Activated T-cell treated with anti-CD3 and anti-CD28 coated beads, Interleukin-2, amount 50 U/mL, for 48 hours (primary cell): ENCODE results near the gene LAYN.

Experiments
- DNase-seq, 2 experiments: peaks; one replicate each; pipeline ENCODE4 v3.0.0-alpha.2; 2020

LAYN gene

GRCh38 chr11:111540114-111540936 is at the start of gene LAYN:
Gene LAYN, plus strand, starts transcription at chr11:111540720. Its CDS starts 124 bp downstream, at chr11:111540844.
- DNase-seq, result peak; percentile 44 to 61

- no peak for DNase-seq
Measured at GRCh38 chr11:111494040-111494439, 46.5 kb upstream of the LAYN start.

GRCh38 chr11:111499483-111499882 is 41.0 kb upstream of the LAYN start:
- DNase-seq, result no peak

- no peak for DNase-seq
Measured at GRCh38 chr11:111500481-111500880, 40.0 kb upstream of the LAYN start.

GRCh38 chr11:111502611-111503010 is 37.9 kb upstream of the LAYN start:
- no peak for DNase-seq

- DNase-seq, result no peak
Measured at GRCh38 chr11:111510311-111510710, 30.2 kb upstream of the LAYN start.

- peak; percentile 43 to 57 for DNase-seq
Measured at GRCh38 chr11:111512296-111513239, 28.0 kb upstream of the LAYN start, which contains the start of gene BTG4. Gene BTG4, minus strand, starts transcription at chr11:111512386. Its CDS starts 13,610 bp downstream, at chr11:111498776.

- no peak for DNase-seq
Measured at GRCh38 chr11:111513240-111513605, 27.3 kb upstream of the LAYN start.

- peak; percentile 43 to 49 for DNase-seq
Measured at GRCh38 chr11:111514216-111515031, 26.1 kb upstream of the LAYN start, which contains the start of gene HOATZ. Gene HOATZ, plus strand, starts transcription at chr11:111514778. Its CDS starts 7 bp downstream, at chr11:111514785.

GRCh38 chr11:111515591-111515990 is 24.9 kb upstream of the LAYN start:
- no peak for DNase-seq

- DNase-seq, result no peak
Measured at GRCh38 chr11:111518668-111519067, 21.9 kb upstream of the LAYN start.

GRCh38 chr11:111520560-111520959 is 20.0 kb upstream of the LAYN start:
- DNase-seq, result no peak

GRCh38 chr11:111521135-111521534 is 19.4 kb upstream of the LAYN start:
- DNase-seq, result no peak

- DNase-seq, result no peak
Measured at GRCh38 chr11:111522426-111522825, 18.1 kb upstream of the LAYN start.

- DNase-seq, result no peak
Measured at GRCh38 chr11:111523343-111523742, 17.2 kb upstream of the LAYN start.

- DNase-seq, result no peak
Measured at GRCh38 chr11:111524056-111524455, 16.5 kb upstream of the LAYN start.

- no peak for DNase-seq
Measured at GRCh38 chr11:111525456-111525855, 15.1 kb upstream of the LAYN start.

GRCh38 chr11:111526501-111526900 is 14.0 kb upstream of the LAYN start:
- no peak for DNase-seq

GRCh38 chr11:111527279-111527678 is 13.2 kb upstream of the LAYN start:
- DNase-seq, result no peak

- no peak for DNase-seq
Measured at GRCh38 chr11:111528557-111528956, 12.0 kb upstream of the LAYN start.

- no peak for DNase-seq
Measured at GRCh38 chr11:111530091-111530490, 10.4 kb upstream of the LAYN start.

GRCh38 chr11:111531136-111531535 is 9.4 kb upstream of the LAYN start:
- no peak for DNase-seq
